Measurements from ENCODE around the gene PTER. TPM values are rescaled to one million over a fixed set of nuclear protein-coding genes. Genes with fewer than 3 reads are reported as not detected.

The PTER gene
- total and polyA plus RNA-seq, 10 of the 15 experiments (the other 5 are each of a cell fraction or from before 2014, with no cell fraction given): 16.0 to 31.2 (median 23.1) TPM

- TF ChIP-seq EGR1 (IDR thresholded peaks at IDR 0.05; ENCODE audit: borderline replicate concordance in 1 of 2, low read depth in 2 of 2, low read length in 2 of 2): no peak
- no peak for TF ChIP-seq ZBTB4 (CRISPR knock-in tag; IDR thresholded peaks at IDR 0.05)
These were observed 74.0 kb downstream of the PTER start (continued) for GRCh38 chr10:16510843-16511242.

- Histone ChIP-seq H4K20me1 (ENCODE audit: control insufficient read depth, insufficient read depth) (no peaks in the 10 kb centered on the region), H3K79me2 (ENCODE audit: control insufficient read depth, insufficient read depth, low read length) (no peaks in the 10 kb centered on the region), H3K4me2 (ENCODE audit: control insufficient read depth, insufficient read depth) (peak overlapping the region; percentile 98; the same call in 1 of the 2 replicates), H2AFZ (ENCODE audit: control insufficient read depth, low read depth, low read length) (no peak overlapping the region), H3K27ac (ENCODE audit: control insufficient read depth, insufficient read depth) (no peak overlapping the region), H3K4me3 (peak overlapping the region; percentile 62; the same call in 1 of the 2 replicates), H3K9me3 (replicated peaks; ENCODE audit: control insufficient read depth, insufficient read depth, low read length) (no peaks in the 10 kb centered on the region), H3K9ac (ENCODE audit: control insufficient read depth, insufficient read depth, low read length) (no peak overlapping the region), H3K36me3 (ENCODE audit: control insufficient read depth in 2 of 2, insufficient read depth in 2 of 2, low read length in 1 of 2) (no peaks in the 10 kb centered on the region), H3K27me3 (replicated peaks in 1 of 2; ENCODE audit: control insufficient read depth in 2 of 2, insufficient read depth in 2 of 2, low read length in 1 of 2) (peaks cover 2 to 3% of the 10 kb centered on the region in 2 experiments; a peak in 1 of 4 replicates), H3K4me1 (ENCODE audit: control insufficient read depth, insufficient read depth, low read length) (peaks cover 8% of the 10 kb centered on the region)
- DNase-seq (ENCODE audit: low read depth, low spot score) (no peak), FAIRE-seq (no peak), ATAC-seq (peak; percentile 15; the same call in 2 of the 3 replicates)
- ChIA-PET RAD21 (ENCODE audit: unreplicated experiment) (interaction anchor here (0.6 to 1.5 kb wide), 6 partner anchors 78 to 616 kb away, joined by 3 to 4 read pairs (median 3); no protein-coding TSS in a partner anchor), CTCF (interaction anchor here (0.6 to 1.4 kb wide), 14 partner anchors 13 to 1644 kb away, joined by 3 to 6 read pairs (median 3); no protein-coding TSS in a partner anchor), POLR2A (interaction anchor here (0.6 kb wide), 1 partner anchor 424 kb away, joined by 8 read pairs; no protein-coding TSS in a partner anchor), SMC1A (ENCODE audit: uncharacterized antibody, unreplicated experiment) (interaction anchor here (0.6 to 1.5 kb wide), 6 partner anchors 26 to 363 kb away, joined by 3 to 4 read pairs (median 3); no protein-coding TSS in a partner anchor)
- intact Hi-C loops (cut with micrococcal nuclease; ENCODE audit: unreplicated experiment) (loop anchor here (10.0 kb wide), 2 partner anchors 256 to 404 kb away; no protein-coding TSS in a partner anchor), in situ Hi-C loops (cut with MboI) (no loop called here)
- no TSS peak for BruUV-seq (replicated peaks)
- 19% methylated on average over 3 of the region's 4 CpGs for WGBS (ENCODE audit: insufficient coverage, insufficient replicate concordance, low lambda C conversion rate, missing lambda C conversion rate)
- TF ChIP-seq BHLHE40 (IDR thresholded peaks at IDR 0.05; ENCODE audit: borderline replicate concordance in 1 of 2, low read depth in 2 of 2, low read length in 1 of 2) (no peak), JUND (IDR thresholded peaks at IDR 0.05; ENCODE audit: low read depth, low read length) (no peak), CTCF (IDR thresholded peaks at IDR 0.05 in 2 of 3, conservative IDR thresholded peaks at IDR 0.05 in 1 of 3; ENCODE audit: control insufficient read depth in 2 of 3, extremely low read depth in 1 of 3, insufficient read depth in 1 of 3, low read depth in 3 of 3, low read length in 3 of 3) (peak in 2 of 3 experiments; percentile 9 to 34; a peak in 2 of 6 replicates), MYB (IDR thresholded peaks at IDR 0.05; ENCODE audit: borderline replicate concordance, low read depth, low read length) (no peak), IRF4 (IDR thresholded peaks at IDR 0.05; ENCODE audit: low read depth, low read length) (no peak)
These were observed 82.0 kb downstream of the PTER start for GRCh38 chr10:16518822-16519221.
